Skin of body (tissue), 2 donors: ENCODE data around the gene ERVMER34-1. TPM values are rescaled to one million over a fixed set of nuclear protein-coding genes. Genes with fewer than 3 reads are reported as not detected.

ENCODE experiments used
- DNase-seq: peaks from one replicate; lab custom pipeline; 2025; lab: John Stamatoyannopoulos, UW
- total RNA-seq: library from RNA; depleted of rRNA; stranded (reverse); fragments of >200 nt; gene quantifications from one replicate; pipeline ENCODE4 v1.2.3, GENCODE V29; 2014

Gene ERVMER34-1
- 0.69 TPM for total RNA-seq

DNA sequence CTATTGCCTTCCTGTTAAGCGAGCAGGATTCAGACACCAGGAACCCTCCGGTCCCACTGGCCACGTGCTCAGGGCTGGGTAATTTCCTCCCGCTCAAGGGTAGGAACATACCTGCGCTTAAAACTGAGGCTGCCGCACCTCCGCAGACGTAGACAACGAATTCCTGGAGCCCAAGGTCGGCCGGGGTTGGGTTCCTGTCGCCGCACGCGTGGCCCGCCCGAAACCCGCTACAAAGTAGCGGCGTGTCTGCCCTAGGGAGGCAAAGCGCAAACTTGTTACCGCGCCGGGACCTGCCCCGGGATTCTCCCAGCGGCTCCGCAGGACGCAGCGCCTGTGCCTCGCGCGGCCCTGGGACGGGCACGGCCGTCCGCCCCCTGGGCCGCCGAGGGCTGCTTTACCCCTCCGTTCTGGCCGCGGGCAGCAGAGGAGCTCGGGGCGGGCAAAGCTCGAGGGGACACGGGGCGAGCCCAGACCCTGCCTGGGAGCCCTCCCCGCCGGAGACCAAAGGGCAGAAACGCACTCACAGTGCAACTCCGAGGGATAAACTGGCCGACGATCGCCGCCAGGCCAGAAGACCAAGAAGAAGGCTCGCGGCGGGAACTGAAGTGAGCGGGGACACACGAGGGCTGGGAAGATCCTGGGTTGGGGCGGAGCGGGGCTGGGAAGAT, at the start of gene ERVMER34-1:
Gene ERVMER34-1, minus strand, starts transcription at position 607 of the 668 bp plus-strand sequence. CDS start 5,905 bp downstream, outside the sequence.
- DNase-seq, result no peak

DNA sequence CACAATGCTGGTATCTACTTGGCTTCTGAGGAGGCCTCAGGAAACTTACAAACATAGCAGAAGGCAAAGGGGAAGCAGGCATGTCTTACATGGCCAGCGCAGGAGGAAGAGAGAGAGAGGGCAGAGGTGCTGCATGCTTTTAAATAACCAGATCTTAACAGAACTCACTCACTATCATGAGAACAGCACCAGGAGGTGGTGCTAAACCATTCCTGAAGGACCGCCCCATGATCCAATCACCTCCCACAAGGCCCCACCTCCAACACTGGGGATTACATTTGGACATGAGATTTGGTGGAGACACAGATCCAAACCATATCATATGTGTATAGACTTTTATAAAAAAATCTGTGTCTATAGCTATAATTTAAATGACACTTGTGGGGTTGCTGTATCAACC, 48.6 kb upstream of the ERVMER34-1 start:
- no peak for DNase-seq

- no peak for DNase-seq
These were observed 44.3 kb upstream of the ERVMER34-1 start for GRCh38 chr4:52795533-52795932.

- DNase-seq, result no peak
These were observed 40.7 kb upstream of the ERVMER34-1 start for GRCh38 chr4:52791936-52792335.

- DNase-seq, result no peak
These were observed 38.5 kb upstream of the ERVMER34-1 start for GRCh38 chr4:52789774-52790173.

GRCh38 chr4:52788806-52789205, 37.6 kb upstream of the ERVMER34-1 start:
- no peak for DNase-seq

DNA sequence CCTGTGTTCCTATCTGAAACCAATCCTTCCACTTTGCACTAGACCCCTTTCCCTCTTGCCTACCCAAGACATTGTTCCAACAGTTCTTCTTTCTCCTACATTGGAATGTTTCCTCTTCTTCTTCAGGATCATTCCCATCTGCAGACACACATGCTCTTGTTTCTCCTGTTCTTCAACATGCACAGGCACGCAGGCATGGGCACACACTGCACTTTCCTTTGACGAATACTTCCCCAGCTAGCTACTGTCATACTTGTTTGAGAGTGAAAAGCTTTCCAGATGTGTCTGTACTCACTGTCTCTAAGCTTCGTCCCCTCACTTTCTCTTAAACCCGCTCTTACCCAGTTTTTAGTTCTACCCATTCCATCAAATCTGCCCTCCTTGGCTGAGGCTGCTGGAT, 31.8 kb upstream of the ERVMER34-1 start:
- DNase-seq, result no peak

GRCh38 chr4:52780617-52781354, 29.6 kb upstream of the ERVMER34-1 start:
- DNase-seq, result no peak

GRCh38 chr4:52780206-52780605, 29.0 kb upstream of the ERVMER34-1 start:
- peak; percentile 20 for DNase-seq

DNA sequence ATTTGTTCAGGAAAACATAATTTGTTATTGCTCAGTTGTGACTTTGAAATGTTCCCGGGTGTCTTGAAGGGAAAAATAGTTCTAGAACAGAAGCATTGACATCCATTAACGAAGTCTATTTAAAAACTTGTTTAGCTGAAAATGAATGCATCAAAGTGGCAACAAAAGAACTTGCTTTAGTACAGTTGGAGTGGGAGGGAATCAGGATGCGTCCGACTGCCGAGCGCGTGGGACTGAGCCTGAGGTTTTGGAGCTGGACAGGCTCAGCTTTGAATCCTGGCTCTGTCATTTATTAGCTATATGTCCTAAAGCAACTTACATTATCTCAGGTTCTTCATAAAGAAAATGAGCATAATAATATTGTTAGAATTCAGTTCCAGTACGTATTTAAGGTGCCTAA, 9.0 kb upstream of the ERVMER34-1 start:
- DNase-seq, result no peak

- no peak for DNase-seq
These were observed 4.2 kb upstream of the ERVMER34-1 start for GRCh38 chr4:52755426-52755825.

DNA sequence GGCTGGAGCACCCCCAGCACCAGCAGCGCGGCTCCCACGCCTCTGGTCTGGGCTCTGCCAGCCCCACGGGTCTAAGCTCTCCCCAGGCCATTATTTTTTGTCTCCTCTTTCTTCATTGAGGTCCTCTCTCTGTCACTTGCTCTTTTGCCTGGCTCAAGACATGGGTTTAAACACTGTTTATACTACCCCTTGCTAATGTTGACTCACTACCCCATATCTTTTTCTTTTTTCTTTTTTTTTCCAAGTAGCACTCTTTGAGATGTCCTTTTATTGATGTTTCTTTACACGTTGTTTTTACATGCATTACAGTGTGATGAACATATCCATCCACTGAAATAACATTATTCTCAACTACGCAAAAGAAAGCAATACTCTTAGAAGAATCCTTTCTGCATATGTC, 1.7 kb upstream of the ERVMER34-1 start:
- DNase-seq, result no peak

- DNase-seq, result no peak
These were observed 274 bp upstream of the ERVMER34-1 start for GRCh38 chr4:52751487-52751911.

- no peak for DNase-seq
These were observed 1.0 kb downstream of the ERVMER34-1 start for GRCh38 chr4:52750213-52750612.

GRCh38 chr4:52748432-52748831, 2.8 kb downstream of the ERVMER34-1 start:
- no peak for DNase-seq

DNA sequence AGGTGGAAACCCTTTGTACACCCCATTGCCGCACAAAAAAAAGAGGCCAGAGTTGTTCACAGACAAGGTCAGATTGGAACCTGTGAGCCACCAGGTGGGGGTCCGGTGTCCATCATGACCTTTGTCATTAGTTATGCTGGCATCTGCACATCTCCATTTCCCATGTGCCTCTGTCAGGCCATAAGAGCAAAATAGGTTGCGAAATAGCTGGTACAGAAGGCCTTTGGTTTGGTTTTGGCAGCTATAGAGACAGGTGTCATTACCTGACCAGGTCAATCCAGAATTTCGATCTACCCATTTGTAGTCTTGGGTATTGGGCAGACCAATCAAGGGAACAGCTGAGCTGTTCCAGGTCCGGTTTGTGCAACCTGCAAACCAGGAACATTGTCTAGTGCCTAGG, 6.6 kb downstream of the ERVMER34-1 start:
- no peak for DNase-seq

GRCh38 chr4:52743444-52744019, 7.7 kb downstream of the ERVMER34-1 start:
- no peak for DNase-seq

GRCh38 chr4:52729586-52729985, 21.6 kb downstream of the ERVMER34-1 start:
- no peak for DNase-seq

- no peak for DNase-seq
These were observed 22.5 kb downstream of the ERVMER34-1 start for GRCh38 chr4:52728691-52729240.

DNA sequence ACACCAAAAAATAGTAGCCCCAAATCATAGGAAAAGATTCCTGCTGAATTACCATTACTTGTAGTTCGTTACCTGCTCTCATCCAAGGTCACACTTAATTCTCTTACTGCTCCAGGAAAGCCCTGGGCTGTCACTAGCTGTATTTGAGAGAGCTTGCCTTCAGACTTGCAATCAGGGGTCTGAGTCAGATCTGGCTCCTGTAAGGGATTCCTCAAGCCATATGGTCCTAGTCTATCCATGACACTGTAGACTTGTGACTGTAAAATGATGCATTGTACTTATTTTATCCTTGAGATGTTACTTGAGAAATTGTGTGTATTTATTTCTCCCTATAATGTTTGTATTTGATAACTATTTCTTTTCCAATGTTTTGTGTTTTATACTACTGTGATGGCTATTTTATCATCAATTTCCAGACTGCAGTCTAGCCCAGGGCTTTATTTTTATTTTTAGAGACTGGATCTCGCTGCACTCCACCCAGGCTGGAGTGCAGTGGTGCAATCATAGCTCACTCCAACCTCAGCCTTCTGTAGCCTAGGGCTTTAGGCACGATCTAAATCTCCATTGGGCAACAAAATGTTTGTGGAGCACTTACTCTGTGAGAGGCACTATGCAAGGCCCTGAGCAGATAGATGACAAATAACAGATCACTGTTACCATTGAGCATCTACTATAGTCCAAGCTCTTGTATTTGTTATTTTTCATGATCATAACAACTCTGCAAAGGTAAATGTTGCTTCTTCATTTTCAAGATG, 24.2 kb downstream of the ERVMER34-1 start:
- no peak for DNase-seq

- DNase-seq, result peak; percentile 96
These were observed 29.0 kb downstream of the ERVMER34-1 start for GRCh38 chr4:52721968-52722815.
